HEK293 (cell line): Measurements from ENCODE around the gene C11orf86.

Source experiments
- CTCF ChIA-PET: fragments of 350-600 bp; formaldehyde crosslinking; extraction: SDS; loops from one replicate; lab custom pipeline; 2021; ENCODE audit warnings: antibody characterized with exemption; lab: Yijun Ruan, JAX
- POLR2A ChIA-PET: fragments of 300-600 bp; formaldehyde crosslinking; extraction: SDS; loops from one replicate; lab custom pipeline; 2020; ENCODE audit warnings: antibody characterized with exemption, inconsistent platforms; lab: Yijun Ruan, JAX
- H3K27ac ChIP-seq: fragments of 200-500 bp; sonication (Bioruptor generic); 2 replicates; pipeline ENCODE4 v1.5.1; 2014; ENCODE audit warnings: low read depth, low read length, control low read depth, inconsistent platforms; ENCODE audit errors: extremely low read depth
- H3K36me3 ChIP-seq, 2 experiments: fragments of 200-500 bp in 1 of 2; sonication (Bioruptor generic) in 1 of 2; 1 replicate in 1 of 2; 2 replicates in 1 of 2; pipeline ENCODE4 v1.5.1; 2014 to 2017; ENCODE audit warnings: inconsistent platforms in 2 of 2, low read length in 2 of 2; ENCODE audit not compliant: control insufficient read depth in 2 of 2, insufficient read depth in 1 of 2
- H3K4me1 ChIP-seq: fragments of 200-500 bp; sonication (Bioruptor generic); 2 replicates; pipeline ENCODE4 v1.5.1; 2014; ENCODE audit warnings: mild to moderate bottlenecking, low read length, inconsistent platforms; ENCODE audit not compliant: control insufficient read depth, insufficient read depth
- H3K4me3 ChIP-seq: 2 replicates; pipeline ENCODE4 v1.5.1; 2011; ENCODE audit warnings: low read depth, mild to moderate bottlenecking, control low read depth, low read length, moderate library complexity
- H3K9me3 ChIP-seq: fragments of 200-500 bp; sonication (Bioruptor generic); 2 replicates; pipeline ENCODE4 v1.5.1; 2014; ENCODE audit warnings: low read depth, low read length, inconsistent platforms; ENCODE audit not compliant: control insufficient read depth, insufficient read depth
- HOXD13 ChIP-seq: sonication (generic); formaldehyde crosslinking; IDR thresholded peaks from 2 replicates; pipeline ENCODE4 v1.8.0; 2022; ENCODE audit warnings: missing genetic modification reagents, borderline replicate concordance
- RBAK ChIP-seq: fragments of 450-650 bp; formaldehyde crosslinking; IDR thresholded peaks from 2 replicates; pipeline ENCODE4 v1.5.1; 2016; ENCODE audit warnings: missing biosample characterization, missing genetic modification characterization
- ZIC2 ChIP-seq: fragments of 450-650 bp; formaldehyde crosslinking; IDR thresholded peaks from 2 replicates; pipeline ENCODE4 v1.5.1; 2016; ENCODE audit warnings: missing biosample characterization, missing genetic modification characterization
- ZNF324 ChIP-seq: fragments of 450-650 bp; formaldehyde crosslinking; IDR thresholded peaks from 2 replicates; pipeline ENCODE4 v1.5.1; 2016; ENCODE audit warnings: missing biosample characterization, missing genetic modification characterization
- ZNF843 ChIP-seq: fragments of 450-650 bp; formaldehyde crosslinking; IDR thresholded peaks from 2 replicates; pipeline ENCODE4 v1.5.1; 2016; ENCODE audit warnings: missing biosample characterization, missing genetic modification characterization
- ZXDB ChIP-seq: fragments of 450-650 bp; formaldehyde crosslinking; IDR thresholded peaks from 2 replicates; pipeline ENCODE4 v1.5.1; 2016; ENCODE audit warnings: missing biosample characterization, missing genetic modification characterization
- TF ChIP-seq, protein P1 (sequence below): fragments of 450-650 bp; formaldehyde crosslinking; IDR thresholded peaks from 2 replicates; pipeline ENCODE4 v1.5.1; 2016; ENCODE audit warnings: missing biosample characterization, missing genetic modification characterization
- TF ChIP-seq, protein P2 (sequence below): fragments of 450-650 bp; formaldehyde crosslinking; conservative IDR thresholded peaks from 2 replicates; pipeline ENCODE4 v1.5.1; 2016; ENCODE audit warnings: low read depth, missing biosample characterization, missing genetic modification characterization
- TF ChIP-seq, protein P3 (sequence below): fragments of 450-650 bp; formaldehyde crosslinking; IDR thresholded peaks from 2 replicates; pipeline ENCODE4 v1.5.1; 2016; ENCODE audit warnings: missing biosample characterization, missing genetic modification characterization
- TF ChIP-seq, protein P4 (sequence below): fragments of 450-650 bp; formaldehyde crosslinking; IDR thresholded peaks from 2 replicates; pipeline ENCODE4 v1.5.1; 2016; ENCODE audit warnings: missing biosample characterization, missing genetic modification characterization, low read depth

The C11orf86 gene

DNA sequence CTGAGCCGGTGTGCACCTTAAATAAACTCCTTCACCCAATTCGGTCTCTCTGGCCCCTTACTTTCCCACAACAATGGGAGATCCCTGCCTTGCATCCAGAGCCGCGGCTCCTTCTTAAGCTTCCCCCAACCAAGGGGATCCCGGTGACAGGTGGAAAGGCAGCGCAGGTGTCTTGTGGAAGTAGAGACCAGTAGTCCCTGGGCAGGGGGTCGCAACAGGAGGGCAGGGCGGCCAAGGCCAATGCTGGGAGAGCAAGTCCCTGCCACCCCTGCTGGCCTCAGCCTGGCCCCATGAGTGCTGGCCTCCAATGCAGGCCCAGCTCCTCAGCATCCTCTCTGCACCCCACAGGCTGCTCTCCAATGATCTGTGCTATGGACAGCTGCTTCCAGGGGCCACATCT, 39.9 kb downstream of the C11orf86 start:
- ChIA-PET POLR2A (interaction anchor here (0.6 to 1.3 kb wide), 2 partner anchors 9 to 14 kb away, joined by 3 read pairs; no protein-coding TSS in a partner anchor), CTCF (interaction anchor here (1.2 kb wide), 1 partner anchor 8 kb away, joined by 4 read pairs; no protein-coding TSS in a partner anchor)
- TF ChIP-seq ZIC2 (tag by site-specific recombination) (0 out of 2 replicates have a peak, but pooled peaks have one; percentile 35), HOXD13 (no peak)
- no peak overlapping the region for H3K27ac ChIP-seq
- H3K4me3 ChIP-seq: no peak overlapping the region
- H3K36me3 ChIP-seq: no peaks in the 10 kb centered on the region
- H3K9me3 ChIP-seq: no peaks in the 10 kb centered on the region
- H3K4me1 ChIP-seq: no peaks in the 10 kb centered on the region

DNA sequence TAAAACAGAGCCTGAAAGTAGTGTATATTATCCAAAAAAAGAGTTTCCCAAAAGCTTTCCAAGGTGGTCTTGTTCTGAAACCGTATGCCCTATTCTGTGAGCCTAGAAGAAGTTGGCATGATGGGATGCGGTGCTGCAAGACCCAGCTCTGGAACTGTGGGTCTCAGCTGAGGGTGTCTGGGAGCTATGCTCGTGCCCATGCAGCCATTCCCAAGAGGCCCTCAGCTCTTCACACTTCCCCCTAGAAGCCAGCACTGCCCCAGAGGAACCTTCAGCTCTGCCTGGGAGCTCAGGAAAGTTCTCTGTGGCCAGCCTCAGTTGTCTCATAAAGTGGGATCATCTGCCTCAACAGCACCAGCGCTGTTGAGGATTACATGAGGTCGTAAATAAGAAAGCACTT, 41.4 kb downstream of the C11orf86 start:
- Histone ChIP-seq H3K4me3 (no peak overlapping the region), H3K36me3 (no peaks in the 10 kb centered on the region), H3K4me1 (no peaks in the 10 kb centered on the region), H3K27ac (no peak overlapping the region), H3K9me3 (no peaks in the 10 kb centered on the region)
- ChIA-PET POLR2A (no interaction called here), CTCF (no interaction called here)
- TF ChIP-seq, protein P1, sequence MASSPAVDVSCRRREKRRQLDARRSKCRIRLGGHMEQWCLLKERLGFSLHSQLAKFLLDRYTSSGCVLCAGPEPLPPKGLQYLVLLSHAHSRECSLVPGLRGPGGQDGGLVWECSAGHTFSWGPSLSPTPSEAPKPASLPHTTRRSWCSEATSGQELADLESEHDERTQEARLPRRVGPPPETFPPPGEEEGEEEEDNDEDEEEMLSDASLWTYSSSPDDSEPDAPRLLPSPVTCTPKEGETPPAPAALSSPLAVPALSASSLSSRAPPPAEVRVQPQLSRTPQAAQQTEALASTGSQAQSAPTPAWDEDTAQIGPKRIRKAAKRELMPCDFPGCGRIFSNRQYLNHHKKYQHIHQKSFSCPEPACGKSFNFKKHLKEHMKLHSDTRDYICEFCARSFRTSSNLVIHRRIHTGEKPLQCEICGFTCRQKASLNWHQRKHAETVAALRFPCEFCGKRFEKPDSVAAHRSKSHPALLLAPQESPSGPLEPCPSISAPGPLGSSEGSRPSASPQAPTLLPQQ (tag by site-specific recombination): no peak
- TF ChIP-seq ZXDB (tag by site-specific recombination) (no peak), ZNF843 (tag by site-specific recombination) (no peak)
- TF ChIP-seq, protein P2, sequence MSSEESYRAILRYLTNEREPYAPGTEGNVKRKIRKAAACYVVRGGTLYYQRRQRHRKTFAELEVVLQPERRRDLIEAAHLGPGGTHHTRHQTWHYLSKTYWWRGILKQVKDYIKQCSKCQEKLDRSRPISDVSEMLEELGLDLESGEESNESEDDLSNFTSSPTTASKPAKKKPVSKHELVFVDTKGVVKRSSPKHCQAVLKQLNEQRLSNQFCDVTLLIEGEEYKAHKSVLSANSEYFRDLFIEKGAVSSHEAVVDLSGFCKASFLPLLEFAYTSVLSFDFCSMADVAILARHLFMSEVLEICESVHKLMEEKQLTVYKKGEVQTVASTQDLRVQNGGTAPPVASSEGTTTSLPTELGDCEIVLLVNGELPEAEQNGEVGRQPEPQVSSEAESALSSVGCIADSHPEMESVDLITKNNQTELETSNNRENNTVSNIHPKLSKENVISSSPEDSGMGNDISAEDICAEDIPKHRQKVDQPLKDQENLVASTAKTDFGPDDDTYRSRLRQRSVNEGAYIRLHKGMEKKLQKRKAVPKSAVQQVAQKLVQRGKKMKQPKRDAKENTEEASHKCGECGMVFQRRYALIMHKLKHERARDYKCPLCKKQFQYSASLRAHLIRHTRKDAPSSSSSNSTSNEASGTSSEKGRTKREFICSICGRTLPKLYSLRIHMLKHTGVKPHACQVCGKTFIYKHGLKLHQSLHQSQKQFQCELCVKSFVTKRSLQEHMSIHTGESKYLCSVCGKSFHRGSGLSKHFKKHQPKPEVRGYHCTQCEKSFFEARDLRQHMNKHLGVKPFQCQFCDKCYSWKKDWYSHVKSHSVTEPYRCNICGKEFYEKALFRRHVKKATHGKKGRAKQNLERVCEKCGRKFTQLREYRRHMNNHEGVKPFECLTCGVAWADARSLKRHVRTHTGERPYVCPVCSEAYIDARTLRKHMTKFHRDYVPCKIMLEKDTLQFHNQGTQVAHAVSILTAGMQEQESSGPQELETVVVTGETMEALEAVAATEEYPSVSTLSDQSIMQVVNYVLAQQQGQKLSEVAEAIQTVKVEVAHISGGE: no peak
- TF ChIP-seq, protein P3, sequence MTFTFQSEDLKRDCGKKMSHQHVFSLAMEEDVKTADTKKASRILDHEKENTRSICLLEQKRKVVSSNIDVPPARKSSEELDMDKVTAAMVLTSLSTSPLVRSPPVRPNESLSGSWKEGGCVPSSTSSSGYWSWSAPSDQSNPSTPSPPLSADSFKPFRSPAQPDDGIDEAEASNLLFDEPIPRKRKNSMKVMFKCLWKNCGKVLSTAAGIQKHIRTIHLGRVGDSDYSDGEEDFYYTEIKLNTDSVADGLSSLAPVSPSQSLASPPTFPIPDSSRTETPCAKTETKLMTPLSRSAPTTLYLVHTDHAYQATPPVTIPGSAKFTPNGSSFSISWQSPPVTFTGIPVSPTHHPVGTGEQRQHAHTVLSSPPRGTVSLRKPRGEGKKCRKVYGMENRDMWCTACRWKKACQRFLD (tag by site-specific recombination): no peak

DNA sequence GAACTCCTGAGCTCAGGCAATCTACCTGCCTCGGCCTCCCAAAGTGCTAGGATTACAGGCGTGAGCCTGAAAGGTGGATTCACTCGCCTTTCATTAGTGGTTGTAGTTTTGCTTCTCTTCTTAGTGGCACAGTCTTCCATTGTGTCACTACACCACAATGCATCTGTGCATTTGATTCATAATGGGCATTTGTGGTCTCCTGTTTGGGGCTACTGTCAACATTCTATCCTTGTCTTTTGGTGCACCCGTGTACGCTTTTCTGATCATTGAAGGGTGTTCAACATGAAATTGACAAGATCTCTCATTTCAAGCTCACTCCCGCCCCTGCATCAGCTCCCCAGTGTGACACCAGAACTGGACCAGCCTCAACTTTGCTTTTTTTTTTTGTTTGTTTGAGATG, 45.8 kb downstream of the C11orf86 start:
- no peak overlapping the region for H3K4me3 ChIP-seq
- POLR2A ChIA-PET: interaction anchor here (2.8 kb wide), 1 partner anchor 34 kb away, joined by 7 read pairs; no protein-coding TSS in a partner anchor
- no peaks in the 10 kb centered on the region for H3K9me3 ChIP-seq
- no peaks in the 10 kb centered on the region for H3K36me3 ChIP-seq
- no peak overlapping the region for H3K27ac ChIP-seq
- peaks cover 5% of the 10 kb centered on the region for H3K4me1 ChIP-seq
- TF ChIP-seq, protein P4, sequence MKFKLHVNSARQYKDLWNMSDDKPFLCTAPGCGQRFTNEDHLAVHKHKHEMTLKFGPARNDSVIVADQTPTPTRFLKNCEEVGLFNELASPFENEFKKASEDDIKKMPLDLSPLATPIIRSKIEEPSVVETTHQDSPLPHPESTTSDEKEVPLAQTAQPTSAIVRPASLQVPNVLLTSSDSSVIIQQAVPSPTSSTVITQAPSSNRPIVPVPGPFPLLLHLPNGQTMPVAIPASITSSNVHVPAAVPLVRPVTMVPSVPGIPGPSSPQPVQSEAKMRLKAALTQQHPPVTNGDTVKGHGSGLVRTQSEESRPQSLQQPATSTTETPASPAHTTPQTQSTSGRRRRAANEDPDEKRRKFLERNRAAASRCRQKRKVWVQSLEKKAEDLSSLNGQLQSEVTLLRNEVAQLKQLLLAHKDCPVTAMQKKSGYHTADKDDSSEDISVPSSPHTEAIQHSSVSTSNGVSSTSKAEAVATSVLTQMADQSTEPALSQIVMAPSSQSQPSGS: no peak
- TF ChIP-seq ZNF324 (tag by site-specific recombination) (no peak), RBAK (tag by site-specific recombination) (no peak)
- CTCF ChIA-PET: interaction anchor here (0.5 to 2.1 kb wide), 19 partner anchors 8 to 1114 kb away, joined by 3 to 10 read pairs (median 4); no protein-coding TSS in a partner anchor
